Hematopoietic multipotent progenitor cell treated with erythropoietin and hydrocortisone succinate and interleukin-3 and kit ligand, for 17 days (in vitro differentiated cells): ENCODE data around the gene CHRNA10.
"Not testable (repeated sequence)": the region's sequence is repeated elsewhere in the genome, so short reads cannot be mapped to it uniquely, and the experiment has no call there.

Experiments used
- DNase-seq: peaks from one replicate; pipeline ENCODE4 v3.0.0-alpha.2; 2015; ENCODE audit warnings: low spot score

Gene CHRNA10

DNA sequence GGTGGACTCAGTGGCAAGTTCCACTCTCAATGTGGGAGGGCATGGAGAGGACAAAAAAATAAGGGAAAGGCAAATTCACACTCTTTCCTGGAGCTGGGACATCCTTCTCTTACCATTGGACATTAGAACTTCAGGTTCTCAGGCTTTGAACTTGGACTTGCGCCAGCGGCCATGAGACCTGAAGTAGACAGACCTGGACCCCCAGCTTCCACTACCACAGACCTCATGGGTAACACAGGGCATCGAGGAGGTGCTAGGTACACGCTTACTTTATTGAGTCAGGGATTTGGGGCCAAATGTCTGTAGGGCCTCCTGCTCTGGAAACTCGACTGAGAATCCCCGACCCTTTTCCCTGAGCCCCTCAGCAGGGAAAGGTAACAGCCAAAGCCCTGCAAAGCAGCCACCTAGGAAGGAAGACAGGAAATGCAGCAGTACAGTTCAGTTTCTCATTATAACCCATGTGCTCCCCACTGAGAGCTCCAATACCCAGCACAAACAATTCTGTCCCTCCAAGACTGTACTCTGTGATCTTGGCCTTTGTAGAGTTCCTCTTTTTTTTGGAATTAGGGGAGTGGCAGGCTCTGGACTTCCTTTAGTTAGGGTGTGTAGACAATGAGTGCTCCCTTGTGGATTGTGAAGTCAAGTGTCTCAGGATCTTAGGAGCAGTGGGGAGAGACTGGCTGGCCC, 5.7 kb downstream of the CHRNA10 start:
- DNase-seq: no peak

DNA sequence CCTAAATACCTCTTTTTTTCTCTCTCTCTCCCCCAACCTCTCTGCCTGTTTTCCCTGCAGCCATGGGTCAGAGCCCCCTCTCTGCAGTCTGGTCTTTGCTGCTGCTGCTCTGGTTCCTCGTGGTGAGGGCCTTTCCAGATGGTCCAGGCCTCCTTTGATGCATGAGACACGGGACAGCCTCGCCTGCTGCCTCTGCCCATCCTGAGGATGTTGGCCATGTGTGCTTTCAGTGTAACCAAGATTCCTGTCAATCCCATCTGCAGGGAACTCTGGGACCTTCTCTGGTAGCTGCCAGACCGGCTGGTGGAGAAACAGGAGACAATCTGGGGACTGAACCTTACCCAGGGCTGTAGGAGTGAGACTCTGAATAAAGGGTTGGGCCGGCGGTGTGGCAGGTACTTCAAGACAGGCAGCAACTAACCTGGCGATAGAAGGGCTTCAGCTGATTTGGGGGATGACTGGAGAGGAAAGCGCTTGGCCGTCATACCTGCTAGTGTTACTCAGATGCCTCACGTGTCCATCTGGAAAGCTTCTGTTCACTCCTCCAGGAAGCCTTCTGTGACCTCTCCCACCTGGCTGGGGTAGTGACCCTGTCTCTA, 7.1 kb downstream of the CHRNA10 start:
- DNase-seq: no peak

DNA sequence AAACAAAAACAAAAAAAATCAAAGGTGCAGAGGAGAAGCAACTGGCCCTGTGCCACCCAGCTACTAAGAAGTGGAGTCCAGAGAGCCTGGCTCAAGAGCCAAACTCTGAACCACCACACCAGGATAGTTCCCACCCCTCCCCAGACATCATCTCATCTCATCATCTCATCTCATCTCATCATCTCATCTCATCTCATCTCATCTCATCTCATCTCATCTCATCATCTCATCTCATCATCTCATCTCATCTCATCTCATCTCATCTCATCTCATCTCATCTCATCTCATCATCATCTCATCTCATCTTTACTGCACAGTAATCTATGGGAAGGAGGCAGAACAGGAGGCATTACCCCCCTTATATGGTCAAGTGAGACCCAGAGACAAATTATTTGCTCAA, 8.3 kb downstream of the CHRNA10 start:
- DNase-seq: no peak

DNA sequence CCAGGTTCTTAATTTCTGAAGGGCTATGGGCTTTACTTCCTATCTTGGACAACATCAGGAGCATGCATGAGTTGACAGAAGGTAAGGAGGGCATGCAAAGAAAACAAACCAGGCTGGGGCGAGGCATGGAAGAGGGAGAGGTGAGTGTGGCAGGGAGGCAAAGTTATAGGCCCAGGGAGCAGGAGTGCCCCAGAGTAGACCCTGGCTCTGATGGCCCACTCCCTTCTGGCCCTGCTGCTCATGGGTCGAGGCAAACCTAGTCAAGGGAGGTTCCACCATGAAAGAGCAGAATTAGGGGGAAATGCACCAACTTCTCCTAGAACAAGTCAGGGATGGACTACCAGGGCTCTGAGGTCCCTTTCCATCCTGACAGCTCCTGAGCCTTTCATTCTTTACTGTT, 10.2 kb downstream of the CHRNA10 start:
- no peak for DNase-seq

DNA sequence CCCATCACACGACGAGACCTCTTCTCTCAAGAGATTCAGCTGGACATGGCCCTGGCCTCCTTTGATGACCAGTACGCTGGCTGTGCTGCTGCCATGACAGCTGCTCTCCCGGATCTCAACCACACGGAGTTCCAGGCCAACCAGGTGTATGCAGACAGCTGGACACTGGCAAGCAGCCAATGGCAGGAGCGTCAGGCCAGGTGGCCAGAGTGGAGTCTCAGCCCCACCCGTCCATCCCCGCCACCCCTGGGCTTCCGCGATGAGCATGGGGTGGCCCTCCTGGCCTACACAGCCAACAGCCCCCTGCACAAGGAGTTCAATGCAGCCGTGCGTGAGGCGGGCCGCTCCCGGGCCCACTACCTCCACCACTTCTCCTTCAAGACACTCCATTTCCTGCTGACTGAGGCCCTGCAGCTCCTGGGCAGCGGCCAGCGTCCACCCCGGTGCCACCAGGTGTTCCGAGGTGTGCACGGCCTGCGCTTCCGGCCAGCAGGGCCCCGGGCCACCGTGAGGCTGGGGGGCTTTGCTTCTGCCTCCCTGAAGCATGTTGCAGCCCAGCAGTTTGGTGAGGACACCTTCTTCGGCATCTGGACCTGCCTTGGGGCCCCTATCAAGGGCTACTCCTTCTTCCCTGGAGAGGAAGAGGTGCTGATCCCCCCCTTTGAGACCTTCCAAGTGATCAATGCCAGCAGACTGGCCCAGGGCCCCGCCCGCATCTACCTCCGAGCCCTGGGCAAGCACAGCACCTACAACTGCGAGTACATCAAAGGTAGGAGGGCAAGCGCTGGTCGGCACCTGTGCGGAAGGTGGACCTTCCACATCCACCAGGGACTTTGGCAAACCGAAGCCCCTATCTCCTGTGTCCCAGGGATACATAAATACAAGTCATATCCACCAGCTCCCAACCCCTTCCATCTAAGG, 11.3 kb downstream of the CHRNA10 start:
- DNase-seq: no peak

DNA sequence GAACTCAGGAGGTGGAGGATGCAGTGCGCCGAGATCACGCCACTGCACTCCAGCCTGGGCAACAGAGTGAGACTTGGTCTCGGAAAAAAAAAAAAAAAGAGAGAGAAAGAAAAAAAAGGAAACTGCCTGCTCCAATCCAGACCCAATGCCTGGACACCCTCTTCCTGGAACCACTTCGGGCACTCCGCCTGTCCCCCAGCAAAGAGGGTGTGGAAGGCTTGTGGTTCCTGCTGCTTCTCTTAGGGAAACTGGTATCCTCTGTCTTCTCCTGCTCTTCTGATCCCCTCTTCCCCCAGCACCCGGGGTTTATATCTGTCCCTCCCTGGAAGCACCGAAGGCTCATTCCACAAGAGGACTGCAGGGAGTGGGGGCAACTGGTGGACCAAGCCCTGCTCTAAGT, 12.9 kb downstream of the CHRNA10 start:
- DNase-seq: no peak

DNA sequence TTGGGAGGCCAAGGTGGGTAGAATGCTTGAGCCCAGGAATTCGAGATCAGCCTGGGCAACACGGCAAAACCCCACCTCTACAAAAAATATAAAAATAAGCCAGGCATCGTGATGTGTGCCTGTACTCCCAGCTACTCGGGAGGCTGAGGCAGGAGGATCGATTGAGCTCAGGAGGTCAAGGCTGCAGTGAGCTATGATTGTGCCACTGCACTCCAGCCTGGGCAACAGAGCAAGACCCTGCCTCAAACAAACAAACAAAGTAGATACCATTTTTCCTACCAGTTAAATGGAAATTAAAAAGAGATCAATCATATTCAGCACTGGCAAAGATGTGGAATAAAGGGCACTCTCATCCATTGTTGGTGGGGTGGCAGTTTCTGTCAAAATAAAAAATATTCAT, 13.9 kb downstream of the CHRNA10 start:
- DNase-seq: not testable (repeated sequence)

DNA sequence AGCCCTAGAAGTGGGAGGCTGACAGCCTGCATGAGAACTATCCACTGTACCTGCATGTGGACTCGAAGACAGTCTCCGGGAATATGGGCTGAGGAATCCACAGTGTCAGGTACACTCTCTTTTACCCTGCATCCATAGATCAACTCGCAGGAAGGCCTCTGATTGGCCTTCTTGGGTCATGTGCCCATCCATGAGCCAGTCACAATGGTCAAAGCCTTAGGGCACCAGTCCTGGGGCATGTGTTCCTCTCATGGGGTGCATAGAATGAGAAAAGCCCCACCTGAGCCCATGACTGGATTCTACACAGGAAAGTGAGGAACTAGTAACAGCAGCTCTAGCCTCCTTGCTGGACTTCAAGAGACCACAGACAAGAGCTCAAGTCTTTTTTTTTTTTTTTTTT, 15.6 kb downstream of the CHRNA10 start:
- DNase-seq: no peak

GRCh38 chr11:3652514-3652913, 18.7 kb downstream of the CHRNA10 start:
- not testable (repeated sequence) for DNase-seq

DNA sequence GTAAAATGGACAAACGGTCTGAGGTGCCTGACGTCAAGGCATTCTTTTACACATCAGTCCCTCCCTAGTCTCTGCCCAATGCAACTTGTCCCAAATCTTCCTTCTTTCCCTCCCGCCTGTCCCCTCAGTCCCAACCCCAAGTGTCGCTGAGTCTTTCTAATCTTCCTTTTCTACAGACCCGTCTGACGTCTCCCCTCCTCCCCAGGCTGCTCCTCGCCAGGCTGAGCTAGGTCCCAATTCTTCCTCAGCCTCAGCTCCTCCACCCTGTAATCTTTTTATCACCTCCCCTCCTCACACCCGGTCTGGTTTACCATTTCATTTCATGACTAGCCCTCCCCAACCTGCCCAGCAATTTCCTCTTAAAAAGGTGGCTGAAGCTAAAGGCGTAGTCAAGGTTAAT, 21.8 kb downstream of the CHRNA10 start:
- DNase-seq: not testable (repeated sequence)

GRCh38 chr11:3648843-3649242, 22.3 kb downstream of the CHRNA10 start:
- not testable (repeated sequence) for DNase-seq

- DNase-seq: no peak
Observed at GRCh38 chr11:3645552-3645951, 25.6 kb downstream of the CHRNA10 start.

GRCh38 chr11:3644817-3645235, 26.4 kb downstream of the CHRNA10 start, which contains the start of gene ART1:
Gene ART1 (plus strand): TSS chr11:3645128. CDS start chr11:3659214, 14,086 bp downstream.
- no peak for DNase-seq

DNA sequence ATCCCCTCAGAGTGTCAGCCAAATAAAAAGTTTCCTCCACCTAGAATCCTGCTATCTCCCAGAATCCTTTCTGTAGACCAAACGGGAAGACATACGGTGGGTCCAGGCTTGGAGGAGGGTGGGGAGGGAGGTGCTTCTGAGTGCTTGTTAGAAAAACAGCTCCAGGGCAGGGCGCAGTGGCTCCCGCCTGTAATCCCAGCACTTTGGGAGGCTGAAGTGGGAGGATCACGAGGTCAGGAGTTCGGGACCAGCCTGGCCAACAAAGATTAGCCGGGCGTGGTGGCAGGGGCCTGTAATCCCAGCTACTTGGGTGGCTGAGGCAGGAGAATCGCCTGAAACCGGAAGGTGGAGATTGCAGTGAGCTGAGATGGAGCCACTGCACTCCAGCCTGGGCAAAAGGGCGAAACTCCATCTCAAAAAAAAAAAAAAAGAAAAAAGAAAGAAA, 28.1 kb downstream of the CHRNA10 start:
- DNase-seq: not testable (repeated sequence)

DNA sequence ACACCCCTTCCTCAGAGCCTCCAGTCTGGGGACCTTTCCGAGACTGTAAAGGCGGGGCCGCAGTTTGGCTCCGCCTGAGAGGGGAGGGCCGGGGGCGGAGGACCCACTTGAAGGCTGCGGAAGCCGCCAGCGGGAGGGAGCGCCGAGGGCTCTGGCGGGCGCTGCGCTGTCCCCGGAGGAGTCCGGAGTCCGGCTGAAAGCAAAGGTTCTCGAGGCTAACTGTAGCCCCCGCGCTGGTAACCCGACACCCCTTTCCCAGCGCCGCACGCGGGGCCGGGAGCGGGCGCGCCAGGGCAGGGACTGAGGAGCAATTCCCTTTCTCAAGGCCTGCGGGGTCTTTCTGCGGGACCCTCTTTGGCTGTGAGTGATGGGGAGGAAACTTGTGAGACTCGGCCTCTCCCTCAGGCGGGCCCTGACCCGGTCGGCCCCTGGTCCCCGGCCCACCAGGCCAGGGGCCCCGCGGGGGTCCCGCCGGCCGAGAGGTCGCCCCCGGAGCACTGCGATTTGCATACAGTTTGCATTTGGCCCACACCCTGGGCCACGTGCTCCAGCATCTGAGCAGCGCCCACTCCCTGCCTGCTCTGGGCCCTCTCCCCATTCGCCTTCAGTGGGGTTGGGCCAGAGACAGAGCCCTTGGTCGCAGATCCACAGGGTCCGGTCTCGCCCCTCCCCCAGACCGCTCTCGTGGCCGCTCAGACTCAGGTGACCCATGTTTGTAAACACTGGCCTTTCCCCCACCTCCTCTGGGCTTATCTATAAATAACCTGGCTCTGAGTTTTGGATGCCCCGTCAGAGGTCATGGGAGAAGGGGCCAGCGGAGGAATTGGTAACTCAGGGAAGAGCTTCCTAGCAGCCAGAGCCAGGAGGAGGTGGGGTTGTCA, 28.9 kb downstream of the CHRNA10 start:
- DNase-seq: no peak

GRCh38 chr11:3641701-3642070, 29.5 kb downstream of the CHRNA10 start, which contains the start of gene ART5:
Gene ART5 (minus strand): TSS chr11:3641992. CDS start chr11:3641862, 130 bp downstream.
- no peak for DNase-seq

GRCh38 chr11:3641191-3641590, 30.0 kb downstream of the CHRNA10 start:
- DNase-seq: no peak

GRCh38 chr11:3639841-3640240, 31.3 kb downstream of the CHRNA10 start:
- DNase-seq: no peak

GRCh38 chr11:3638513-3638912, 32.7 kb downstream of the CHRNA10 start:
- DNase-seq: no peak

GRCh38 chr11:3637201-3637600, 34.0 kb downstream of the CHRNA10 start:
- no peak for DNase-seq

DNA sequence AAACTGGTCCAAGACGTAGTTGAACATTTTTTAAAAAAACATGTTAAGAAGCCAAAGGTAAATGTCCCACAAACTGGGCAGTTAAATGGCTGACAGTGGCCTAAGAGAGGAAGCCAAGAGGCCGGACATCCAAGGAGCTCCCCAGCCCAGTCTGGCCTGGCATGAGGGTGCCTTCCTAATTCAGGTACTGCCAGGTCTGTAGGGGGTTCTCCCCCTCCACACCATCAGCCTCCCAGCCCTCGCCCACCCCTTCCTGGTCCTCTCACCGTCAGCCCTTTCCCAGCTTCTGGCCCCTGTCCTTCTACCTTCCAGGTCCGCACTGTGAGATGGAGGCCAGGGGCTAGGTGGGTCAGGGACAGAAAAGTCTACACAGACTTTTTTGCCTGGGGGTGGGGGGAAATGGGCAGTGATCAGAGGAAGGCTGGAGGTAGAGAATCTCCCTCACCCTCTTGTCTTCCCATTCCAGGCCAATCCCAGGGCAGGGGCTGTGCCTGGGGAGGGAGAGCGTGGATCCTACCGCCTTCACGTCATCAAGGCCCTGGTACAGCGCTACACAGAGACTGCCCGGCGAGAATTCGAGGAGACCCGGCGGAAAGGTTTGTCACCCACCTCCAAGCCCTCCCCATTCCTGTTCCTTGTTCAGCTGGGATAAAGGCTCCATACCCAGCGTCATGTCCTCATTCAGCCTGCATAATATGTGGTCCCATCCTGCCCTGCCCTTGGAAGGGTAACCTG, 35.4 kb downstream of the CHRNA10 start:
- no peak for DNase-seq
